Stimulated activated CD8-positive, alpha-beta memory T cell treated with anti-CD3 and anti-CD28 coated beads, Interleukin-15, amount 100 ng/mL, for 4 hours (primary cell): ENCODE measurements around the gene AGXT.

Experiments
- DNase-seq, 2 donors: peaks; one replicate each; pipeline ENCODE4 v3.0.0-alpha.2; 2020; ENCODE audit warnings: low read depth in 2 of 2

The AGXT gene

DNA sequence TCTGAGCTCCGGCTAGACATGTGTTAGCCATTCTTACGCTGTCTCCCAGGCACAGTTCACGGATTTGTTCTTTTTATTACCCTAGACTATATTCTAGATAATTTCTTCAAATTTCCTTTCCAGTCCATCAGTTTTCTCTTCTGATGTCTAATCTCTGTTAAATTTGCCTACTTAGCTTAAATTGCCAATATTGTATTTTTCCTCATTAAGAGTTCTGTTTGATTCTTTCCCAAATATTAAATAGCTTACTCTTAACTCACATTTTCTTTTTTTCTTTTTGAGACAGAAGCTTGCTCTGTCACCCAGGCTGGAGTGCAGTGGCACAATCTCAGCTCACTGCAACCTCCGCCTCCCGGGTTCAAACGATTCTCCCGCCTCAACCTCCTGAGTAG is 58.8 kb downstream of the AGXT start:
- DNase-seq = no peak

- DNase-seq = no peak
Measured at GRCh38 chr2:240928476-240929363, 60.1 kb downstream of the AGXT start.

- no peak for DNase-seq
Measured at GRCh38 chr2:240929364-240930095, 60.9 kb downstream of the AGXT start.
